A172 (cell line): Measurements from ENCODE around the gene RAP1A. TPM values are rescaled to one million over a fixed set of nuclear protein-coding genes. Genes with fewer than 3 reads are reported as not detected.
"Not testable (repeated sequence)": the region's sequence is repeated elsewhere in the genome, so short reads cannot be mapped to it uniquely, and the experiment has no call there.

Experiments used
- DNase-seq: peaks from one replicate; pipeline ENCODE4 v3.0.0-alpha.2; 2015; ENCODE audit warnings: low spot score
- total RNA-seq: library from RNA; depleted of rRNA; stranded (reverse); fragments of >200 nt; shearing (Covaris generic); gene quantifications from 2 replicates; pipeline ENCODE4 v1.2.3, GENCODE V29; 2014

Gene RAP1A
- total RNA-seq, 1 experiment from 2014 or later: 27.9 TPM

DNA sequence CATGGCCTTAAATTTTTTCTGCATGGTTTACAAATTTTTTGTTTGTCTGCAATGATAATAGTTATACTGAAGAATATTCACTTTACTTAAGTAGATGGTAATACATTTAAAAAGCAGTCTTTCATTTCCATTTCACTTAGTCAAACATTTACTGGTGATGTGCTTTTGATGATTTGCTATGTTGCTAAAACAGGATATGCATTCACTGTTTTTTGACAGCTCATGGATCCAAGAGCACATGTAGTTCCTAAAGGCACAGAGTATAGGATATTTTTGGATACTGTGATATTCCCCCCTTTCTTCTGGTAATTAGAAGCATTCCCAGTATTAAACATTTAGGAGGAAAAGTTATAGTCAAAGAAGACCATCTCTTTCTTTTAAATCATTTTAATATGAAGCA lies 45.9 kb downstream of the RAP1A start:
- no peak for DNase-seq

DNA sequence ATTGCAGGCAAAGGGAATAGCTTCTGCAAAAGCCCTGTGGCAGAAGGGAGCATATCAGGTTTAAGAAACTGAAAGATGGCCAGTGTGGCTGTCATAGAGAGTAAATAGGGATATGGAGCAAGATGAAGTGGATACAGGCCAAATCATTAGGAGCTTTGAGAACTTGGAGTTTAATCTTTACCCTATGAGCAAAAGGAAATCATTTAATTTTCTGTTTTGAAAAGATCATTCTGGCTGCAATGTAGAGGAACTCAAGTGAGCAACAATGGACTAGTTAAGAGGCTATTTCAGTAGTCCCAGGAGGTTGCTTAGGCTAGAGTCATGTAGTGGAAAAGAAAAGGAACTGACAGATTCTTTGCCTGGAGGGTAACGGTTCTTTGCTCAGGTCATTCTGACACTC lies 47.2 kb downstream of the RAP1A start:
- no peak for DNase-seq

DNA sequence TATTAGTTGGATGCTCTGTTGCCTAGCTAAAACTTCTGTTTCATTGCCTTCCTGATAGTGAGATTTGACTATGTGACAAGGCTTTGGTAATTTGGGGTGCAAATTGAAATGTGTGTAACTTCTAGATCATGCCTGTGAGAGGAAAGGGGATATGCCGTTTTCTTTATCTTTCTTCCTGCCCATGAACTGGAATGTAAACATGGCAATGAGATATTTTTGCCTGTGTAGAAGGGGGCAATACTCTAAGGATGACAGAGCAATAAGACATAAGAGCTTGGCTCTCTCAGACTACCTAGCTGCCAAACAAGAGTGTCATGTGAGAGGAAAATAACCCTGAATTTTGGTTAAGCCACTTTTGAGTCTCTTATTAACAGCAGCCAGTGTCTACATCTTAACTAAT lies 49.7 kb downstream of the RAP1A start:
- no peak for DNase-seq

DNA sequence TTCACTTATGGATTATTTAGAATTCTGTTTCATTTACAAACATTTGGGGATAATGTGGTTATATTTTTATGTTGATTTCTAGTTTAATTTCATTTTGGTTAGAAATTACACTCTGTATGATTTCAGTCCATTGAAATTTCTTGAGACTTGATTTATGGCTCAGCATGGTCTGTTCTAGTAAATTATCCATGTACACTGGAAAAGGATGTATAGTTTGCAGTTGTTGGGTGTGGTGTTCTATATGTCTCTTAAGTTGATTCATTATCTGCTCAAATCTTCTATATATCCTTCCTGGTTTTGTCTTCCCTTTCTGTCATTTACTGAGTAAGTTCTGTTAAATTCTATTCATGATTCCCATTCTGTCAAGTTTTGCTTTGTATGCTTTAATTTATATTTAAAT lies 52.3 kb downstream of the RAP1A start:
- no peak for DNase-seq

DNA sequence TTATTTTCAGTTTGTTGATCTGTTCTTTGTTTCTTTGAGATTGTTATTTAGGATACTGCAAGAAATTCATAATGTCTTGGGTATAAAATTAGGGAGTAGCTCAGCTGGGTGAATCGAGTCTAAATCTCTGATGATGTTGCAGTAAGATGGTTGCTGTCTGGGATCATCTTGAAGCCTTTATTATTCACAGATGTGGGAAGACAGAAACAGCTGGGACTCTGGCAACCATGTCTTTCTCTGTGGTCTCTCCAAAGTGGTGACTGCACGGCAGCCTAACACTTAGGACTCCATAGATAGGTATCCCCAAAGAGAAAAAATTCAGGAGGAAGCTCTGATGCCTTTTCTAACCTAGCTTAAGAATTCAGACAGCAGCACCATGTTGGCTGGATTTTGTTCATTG lies 52.7 kb downstream of the RAP1A start:
- DNase-seq: no peak

DNA sequence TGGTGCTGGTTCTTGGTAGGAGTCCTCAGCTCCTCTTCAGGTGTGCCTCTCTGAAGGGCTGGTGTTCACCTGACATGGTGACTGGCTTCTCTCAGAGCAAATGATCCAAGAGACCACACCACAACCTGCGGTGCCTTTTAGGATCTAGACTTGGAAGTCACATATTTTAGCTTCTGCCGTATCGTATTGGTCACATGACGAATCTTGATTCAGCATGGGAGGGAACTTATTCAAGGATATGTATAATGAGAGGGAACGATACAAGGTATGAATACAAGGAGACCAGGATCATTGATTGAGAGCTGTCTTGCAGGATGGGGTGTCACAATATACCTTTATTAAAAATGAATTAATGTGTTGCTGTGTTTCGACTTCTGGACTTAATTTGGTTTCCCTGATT lies 58.0 kb downstream of the RAP1A start:
- no peak for DNase-seq

DNA sequence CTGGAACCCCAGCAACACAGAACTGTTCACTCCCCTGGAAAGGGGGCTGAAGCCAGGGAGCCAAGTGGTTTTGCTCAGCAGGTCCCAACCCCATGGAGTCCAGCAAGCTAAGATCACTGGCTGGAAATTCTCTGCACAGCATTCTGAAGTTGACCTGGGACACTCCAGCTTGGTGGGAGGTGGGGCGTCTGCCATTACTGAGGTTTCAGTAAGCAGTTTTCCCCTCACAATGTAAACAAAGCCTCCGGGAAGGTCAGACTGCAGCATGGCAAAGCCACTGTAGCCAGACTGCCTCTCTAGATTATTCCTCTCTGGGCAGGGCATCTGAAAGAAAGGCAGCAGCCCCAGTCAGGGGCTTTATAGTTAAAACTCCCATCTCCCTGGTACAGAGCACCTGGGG lies 60.0 kb downstream of the RAP1A start:
- no peak for DNase-seq

DNA sequence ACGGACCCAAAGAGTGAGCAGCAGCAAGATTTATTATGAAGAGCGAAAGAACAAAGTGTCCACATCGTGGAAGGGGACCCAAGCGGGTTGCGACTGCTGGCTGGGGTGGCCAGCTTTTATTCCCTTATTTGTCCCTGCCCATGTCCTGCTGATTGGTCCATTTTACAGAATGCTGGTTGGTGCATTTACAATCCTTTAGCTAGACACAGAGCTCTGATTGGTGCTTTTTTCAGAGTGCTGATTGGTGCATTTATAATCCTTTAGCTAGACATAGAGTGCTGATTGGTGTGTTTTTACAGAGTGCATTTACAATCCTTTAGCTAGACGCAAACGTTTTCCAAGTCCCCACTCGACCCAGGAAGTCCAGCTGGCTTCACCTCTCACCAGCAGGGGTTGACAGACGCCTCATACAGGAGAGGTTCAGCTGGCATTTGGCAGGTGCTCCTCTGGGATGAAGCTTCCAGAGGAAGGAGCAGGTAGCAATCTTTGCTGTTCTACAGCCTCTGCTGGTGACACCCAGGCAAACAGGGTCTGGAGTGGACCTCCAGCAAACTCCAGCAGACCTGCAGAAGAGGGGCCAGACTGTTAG lies 60.7 kb downstream of the RAP1A start:
- DNase-seq: not testable (repeated sequence)

DNA sequence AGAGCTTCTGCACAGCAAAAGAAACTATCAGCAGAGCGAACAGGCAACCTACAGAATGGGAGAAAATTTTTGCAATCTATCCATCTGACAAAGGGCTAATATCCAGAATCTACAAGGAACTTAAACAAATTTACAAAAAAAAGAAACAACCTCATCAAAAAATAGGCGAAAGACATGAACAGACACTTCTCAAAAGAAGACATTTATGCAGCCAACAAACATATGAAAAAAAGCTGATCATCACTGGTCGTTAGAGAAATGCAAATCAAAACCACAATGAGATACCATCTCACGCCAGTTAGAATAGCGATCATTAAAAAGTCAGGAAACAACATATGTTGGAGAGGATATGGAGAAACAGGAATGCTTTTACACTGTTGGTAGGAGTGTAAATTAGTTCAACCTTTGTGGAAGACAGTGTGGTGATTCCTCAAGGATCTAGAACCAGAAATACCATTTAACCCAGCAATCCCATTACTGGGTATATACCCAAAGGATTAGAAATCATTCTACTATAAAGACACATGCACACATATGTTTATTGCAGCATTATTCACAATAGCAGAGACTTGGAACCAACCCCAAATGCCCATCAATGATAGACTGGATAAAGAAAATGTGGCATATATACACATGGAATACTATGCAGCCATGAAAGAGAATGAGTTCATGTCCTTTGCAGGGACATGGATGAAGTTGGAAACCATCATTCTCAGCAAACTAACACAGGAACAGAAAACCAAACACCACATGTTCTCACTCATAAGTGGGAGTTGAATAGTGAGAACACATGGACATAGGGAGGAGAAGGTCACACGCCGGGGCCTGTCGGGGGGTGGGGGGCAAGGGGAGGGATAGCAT lies 65.9 kb downstream of the RAP1A start:
- not testable (repeated sequence) for DNase-seq

DNA sequence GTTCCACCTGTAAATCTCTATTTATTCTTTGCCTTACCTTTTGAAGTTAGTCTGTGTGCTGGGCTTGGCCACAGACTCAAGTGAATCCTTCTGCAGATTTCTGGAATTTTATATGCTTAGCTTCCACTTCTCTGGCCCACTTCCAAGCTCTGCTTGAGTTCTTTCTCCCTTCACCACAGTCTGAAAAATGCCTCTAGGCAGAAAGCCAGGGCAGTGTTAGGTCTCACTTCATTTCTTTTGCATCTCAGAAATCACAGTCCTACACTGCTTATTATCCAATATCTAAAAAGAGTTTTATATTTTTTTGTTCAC lies 70.7 kb downstream of the RAP1A start:
- peak; percentile 62 for DNase-seq

DNA sequence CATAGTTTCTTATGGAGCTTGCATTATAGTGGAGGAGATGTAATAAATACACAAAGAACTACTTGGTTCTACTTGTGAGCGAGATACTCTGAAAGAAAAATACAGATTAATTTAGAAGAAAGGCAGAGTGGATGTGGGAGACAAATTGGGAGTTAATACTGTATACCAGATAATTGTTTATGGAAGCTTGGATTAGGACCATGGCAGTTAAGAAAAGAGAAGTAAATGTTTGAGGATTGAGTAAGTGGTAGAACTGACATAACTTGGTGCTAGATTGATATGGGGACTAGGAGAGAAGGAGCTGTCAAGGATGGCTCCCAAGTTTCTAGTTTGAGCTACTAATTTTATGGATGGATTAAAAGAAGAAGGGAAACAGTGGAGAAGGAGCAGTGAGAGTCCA lies 72.3 kb downstream of the RAP1A start:
- DNase-seq: no peak

DNA sequence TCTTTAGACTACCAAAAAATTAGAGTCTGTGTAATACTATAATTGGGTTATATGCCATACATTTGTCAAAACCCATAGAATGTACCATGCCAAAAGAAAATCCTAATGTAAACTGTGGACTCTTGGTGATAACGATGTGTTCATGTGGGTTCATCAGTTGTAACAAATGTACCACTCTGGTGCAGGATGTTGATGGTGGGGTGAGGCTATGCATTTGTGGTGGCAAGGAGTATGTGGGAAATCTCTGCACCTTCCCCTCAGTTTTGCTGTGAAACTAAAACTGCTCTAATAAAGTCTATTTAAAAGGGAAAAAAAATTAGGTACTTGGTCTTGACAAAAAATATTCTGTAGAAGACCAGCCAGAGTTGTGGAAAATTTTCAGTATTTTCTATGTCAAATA lies 76.2 kb downstream of the RAP1A start:
- no peak for DNase-seq

DNA sequence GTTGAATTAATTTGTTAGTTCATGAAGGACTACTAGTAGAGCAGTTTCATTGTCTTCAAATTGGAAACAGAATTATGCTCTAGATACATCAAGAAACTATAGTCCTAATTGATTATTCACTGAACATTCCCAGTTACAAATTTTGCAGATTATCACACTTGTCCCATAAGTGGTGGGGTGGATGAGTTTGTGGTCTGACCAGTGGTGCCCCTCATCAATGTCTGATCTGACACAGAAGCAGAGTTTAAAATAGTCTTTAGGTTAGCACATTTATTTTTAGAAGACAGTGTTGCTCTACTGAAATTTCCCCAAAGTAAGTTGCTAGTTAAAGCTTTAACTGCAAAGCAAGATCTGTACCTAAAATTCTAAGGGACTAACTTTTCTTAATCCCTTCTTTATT lies 76.7 kb downstream of the RAP1A start:
- no peak for DNase-seq

DNA sequence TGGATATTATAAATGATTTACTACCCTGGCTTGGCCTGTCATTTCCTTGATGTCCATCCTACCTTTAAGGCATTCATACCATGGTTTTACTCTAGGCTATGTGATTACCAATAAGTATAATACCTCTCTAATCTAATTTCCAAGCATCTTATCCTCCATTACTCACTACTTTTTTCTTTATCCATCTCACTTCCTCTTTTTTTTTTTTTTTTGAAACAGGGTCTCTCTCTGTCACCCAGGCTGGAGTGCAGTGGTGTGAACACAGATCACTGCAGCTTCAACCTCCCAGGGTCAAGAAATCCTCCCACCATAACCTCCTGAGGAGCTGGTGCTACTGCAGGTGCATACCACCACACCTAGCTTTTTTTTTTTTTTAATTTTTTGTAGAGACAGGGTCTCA lies 79.7 kb downstream of the RAP1A start:
- no peak for DNase-seq

DNA sequence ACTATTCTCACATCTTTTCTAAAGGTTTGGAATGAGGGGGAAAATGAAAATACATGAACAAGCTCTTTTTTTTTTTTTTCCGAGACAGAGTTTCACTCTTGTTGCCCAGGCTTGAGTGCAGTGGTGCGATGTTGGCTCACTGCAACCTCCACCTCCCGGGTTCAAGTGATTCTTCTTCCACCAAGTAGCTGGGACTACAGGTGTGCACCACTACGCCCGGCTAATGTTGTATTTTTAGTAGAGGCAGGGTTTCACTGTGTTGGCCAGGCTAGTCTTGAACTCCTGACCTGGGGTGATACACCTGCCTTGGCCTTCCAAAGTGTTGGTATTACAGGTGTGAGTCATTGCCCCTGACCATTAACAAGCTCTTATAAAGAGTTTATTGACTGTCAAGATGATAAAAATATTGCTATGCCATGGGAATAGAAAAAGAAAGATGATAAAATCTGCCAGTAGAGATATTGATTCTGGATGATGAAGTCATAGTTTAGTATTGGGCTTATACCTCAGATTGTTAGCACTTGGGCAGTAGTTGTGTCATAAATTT lies 83.0 kb downstream of the RAP1A start:
- DNase-seq: no peak

DNA sequence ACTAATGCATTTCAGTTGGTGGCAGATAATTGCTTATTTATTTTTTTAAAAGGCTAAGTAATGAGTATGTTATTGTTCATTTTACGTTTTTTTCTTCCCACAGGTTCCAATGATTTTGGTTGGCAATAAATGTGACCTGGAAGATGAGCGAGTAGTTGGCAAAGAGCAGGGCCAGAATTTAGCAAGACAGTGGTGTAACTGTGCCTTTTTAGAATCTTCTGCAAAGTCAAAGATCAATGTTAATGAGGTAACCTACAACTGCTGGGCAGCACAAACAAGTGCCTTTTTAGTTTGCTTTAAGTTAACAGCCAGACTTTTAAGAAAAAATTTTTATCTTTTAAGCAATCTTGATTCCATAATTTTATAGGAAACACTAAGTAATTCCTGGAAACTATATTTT lies 84.7 kb downstream of the RAP1A start:
- DNase-seq: no peak

DNA sequence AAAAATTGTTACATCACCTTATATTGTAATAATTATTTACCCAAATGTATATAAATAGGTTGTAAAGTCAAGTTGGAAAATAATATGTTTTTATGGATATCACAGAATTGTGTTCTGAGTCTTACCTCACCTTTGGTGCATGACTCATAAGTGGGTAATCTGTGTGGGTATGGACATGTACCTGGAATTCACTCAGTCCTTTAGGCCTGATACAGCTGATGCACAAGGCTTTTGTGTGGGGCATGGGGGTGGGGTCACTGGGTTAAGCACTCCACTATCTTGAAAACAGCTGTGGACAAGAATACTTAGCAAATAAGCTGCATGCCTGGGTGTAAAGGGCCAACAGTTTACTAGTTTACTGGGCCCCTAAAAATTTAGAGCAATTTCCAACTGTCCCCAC lies 85.2 kb downstream of the RAP1A start:
- no peak for DNase-seq

DNA sequence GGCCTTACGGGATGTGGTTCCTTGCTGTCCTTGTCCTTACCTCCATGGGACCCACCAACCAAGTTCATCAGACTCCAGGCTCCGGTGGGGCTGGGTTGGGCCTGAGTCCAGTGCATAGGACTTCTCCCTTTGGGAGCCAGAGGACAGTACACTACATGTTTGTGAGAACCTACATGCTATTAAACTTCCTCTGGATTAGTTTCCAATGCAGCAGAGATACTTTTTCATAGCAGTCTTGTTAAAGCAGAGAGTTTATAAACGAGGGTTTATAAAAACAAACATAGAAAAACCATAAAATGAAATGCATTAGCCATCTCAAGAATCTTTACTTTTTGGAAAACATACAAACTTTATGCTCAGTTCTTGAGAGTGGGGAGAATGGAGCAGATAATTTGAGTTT lies 86.3 kb downstream of the RAP1A start:
- DNase-seq: no peak

DNA sequence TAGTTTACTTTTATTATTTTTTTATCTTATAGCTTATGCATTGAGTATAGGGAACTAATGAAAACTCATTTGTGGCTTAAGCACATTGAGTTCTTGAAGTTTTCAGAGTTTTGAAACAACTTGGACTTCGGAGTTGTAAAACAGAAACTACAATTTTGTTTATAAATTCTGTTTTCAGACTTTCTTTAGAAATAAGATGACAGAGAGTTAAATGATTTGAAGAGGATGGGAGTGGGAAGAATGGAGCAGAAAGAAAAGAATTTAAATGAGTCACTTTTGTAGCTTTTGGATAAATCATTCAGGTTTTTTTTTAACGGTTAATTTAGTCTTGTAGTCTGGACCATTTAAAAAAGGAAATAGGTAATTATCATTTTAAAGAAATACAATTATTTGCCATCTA lies 87.3 kb downstream of the RAP1A start:
- DNase-seq: no peak

DNA sequence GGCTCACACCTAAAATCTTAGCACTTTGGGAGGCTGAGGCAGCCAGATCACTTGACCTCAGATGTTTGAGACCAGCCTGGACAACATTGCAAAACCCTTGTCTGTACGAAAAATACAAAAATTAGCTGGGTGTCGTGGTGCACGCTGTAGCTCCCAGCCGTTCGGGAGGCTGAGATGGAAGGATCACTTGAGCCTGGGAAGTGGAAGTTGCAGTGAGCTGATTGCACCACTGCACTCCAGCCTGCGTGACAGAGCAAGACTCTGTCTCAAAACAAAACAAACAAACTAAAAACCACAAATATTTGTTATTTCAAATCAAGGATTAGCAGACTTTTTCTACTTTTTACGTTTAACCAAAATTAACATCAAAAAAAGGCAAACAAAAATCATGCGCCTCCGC lies 88.3 kb downstream of the RAP1A start:
- DNase-seq: no peak

DNA sequence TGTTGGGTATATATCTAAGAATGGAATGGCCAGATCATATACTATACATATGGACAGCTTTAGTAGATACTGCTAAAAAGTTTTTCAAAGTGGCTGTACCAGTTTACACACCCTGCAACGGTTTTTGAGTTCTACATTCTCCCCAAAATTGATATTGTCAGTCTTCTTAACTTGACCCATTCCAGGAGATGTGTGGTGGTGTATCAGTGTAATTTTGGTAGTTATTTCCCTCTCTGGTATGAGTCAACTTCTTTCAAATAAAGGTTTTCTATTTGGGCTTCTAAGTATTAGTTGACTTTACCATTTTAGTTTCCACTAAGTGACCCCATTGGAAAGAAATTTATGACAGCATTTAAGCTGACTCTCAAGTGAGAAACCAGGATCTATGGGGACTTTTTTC lies 90.4 kb downstream of the RAP1A start:
- no peak for DNase-seq

DNA sequence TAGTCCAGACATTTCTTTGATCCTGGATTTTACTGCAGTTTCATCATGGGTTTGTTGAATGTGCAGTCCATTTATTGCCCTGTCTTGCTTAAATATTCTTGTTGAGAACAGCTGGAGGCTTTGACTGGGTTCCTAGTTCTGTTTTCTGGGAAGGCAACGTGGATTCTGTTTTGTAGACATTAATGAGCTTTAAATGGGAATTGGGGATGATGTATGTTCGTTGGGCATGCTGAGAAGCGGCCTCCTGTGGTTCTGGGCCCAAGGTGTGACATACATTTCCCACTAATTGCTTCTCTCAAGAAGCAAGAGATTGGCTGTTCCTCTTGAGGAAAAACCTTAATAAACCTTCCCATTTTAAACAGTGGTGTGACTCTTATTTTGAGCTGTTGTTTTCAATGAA lies 96.7 kb downstream of the RAP1A start:
- no peak for DNase-seq

DNA sequence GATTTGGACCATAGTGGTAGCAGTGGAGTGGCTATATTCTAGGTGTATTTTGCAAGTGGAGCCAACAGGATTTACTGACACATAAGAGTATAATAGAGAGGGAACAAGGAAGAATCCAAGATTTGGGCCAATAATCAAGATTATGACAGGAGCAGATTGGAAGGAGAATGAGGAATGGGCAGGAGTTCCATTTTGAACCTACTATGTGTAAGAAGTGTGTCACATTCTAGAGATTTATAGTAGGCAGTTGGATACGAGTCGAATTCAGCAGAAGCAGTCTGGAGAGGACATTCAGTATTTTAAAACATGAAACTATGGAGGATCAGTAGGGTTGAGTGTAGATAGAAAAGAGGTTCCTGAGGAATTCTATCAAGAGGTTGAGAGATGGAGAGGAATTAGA lies 97.9 kb downstream of the RAP1A start:
- DNase-seq: no peak

DNA sequence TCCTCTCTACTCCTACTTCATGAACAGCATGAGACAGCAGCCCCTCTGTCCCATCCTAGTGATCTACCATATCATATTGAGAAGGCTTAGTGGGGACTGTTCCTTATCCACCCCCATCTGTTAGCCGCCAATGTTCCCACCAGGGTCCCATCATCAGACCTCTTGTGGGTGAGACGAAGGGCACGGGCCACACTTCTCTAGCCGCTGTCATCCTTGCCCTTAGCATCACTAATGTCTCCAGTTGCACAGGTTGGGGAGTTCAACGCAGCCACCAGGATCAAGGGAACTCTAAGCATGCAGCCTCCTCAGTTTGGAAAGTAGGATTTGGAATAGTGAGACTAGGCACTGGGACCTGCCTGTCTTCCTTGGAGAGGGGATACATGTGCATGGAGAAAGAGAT lies 99.5 kb downstream of the RAP1A start:
- no peak for DNase-seq
